Measurements from ENCODE around the gene A1BG. TPM values are rescaled to one million over a fixed set of nuclear protein-coding genes. Genes with fewer than 3 reads are reported as not detected.

A1BG gene
- 10 to 100 TPM in 1 of 4 donors, 1 to 10 TPM in 1, under 1 TPM in 1, not detected in 1; 0.64 to 45.9 (median 9.3) TPM for polyA plus RNA-seq
- long read RNA-seq, donor 1, partial matches to known transcripts, result 0 of 1 reads
- long read RNA-seq, donor 1, other reads (novel, unspliced or antisense), result 0 of 1 reads
- long read RNA-seq, donor 2, partial matches to known transcripts, result 0 of 1 reads
- long read RNA-seq, donor 2, other reads (novel, unspliced or antisense), result 0 of 1 reads
- long read RNA-seq, donor 3, partial matches to known transcripts, result 0 of 4 reads
- long read RNA-seq, donor 3, other reads (novel, unspliced or antisense), result 0 of 4 reads
- long read RNA-seq, donor 4, result 0 reads
- long read RNA-seq, donor 5, partial matches to known transcripts, result 0 of 2 reads
- long read RNA-seq, donor 5, other reads (novel, unspliced or antisense), result 0 of 2 reads
- long read RNA-seq, donor 6, partial matches to known transcripts, result 0 of 4 reads
- long read RNA-seq, donor 6, other reads (novel, unspliced or antisense), result 0 of 4 reads
- long read RNA-seq, donor 7, result 0 reads
- long read RNA-seq, donor 8, partial matches to known transcripts, result 0 of 2 reads
- long read RNA-seq, donor 8, other reads (novel, unspliced or antisense), result 0 of 2 reads
- long read RNA-seq, donor 9, partial matches to known transcripts, result 0 of 1 reads
- long read RNA-seq, donor 9, other reads (novel, unspliced or antisense), result 0 of 1 reads
- long read RNA-seq, donor 10, partial matches to known transcripts, result 0 of 4 reads
- long read RNA-seq, donor 10, other reads (novel, unspliced or antisense), result 0 of 4 reads

- WGBS, 3 donors, result 70 to 82% (median 77%) methylated on average over 26 of the region's 26 CpGs
- Histone ChIP-seq H3K4me3 (ENCODE audit: low read depth in 1 of 3, low read length in 3 of 3) (no peak within 1 kb of the TSS), H3K9me3 (ENCODE audit: control insufficient read depth in 2 of 2, insufficient read depth in 1 of 2, low read depth in 1 of 2, low read length in 1 of 2) (no peaks in the 10 kb centered on the region), H3K36me3 (ENCODE audit: control insufficient read depth in 3 of 3, insufficient read depth in 2 of 3, low read depth in 1 of 3, low read length in 3 of 3) (peaks cover 0 to 2% (median 0%) of the 10 kb centered on the region in 3 donors), H3K27me3 (ENCODE audit: control insufficient read depth in 3 of 3, insufficient read depth in 3 of 3, low read length in 3 of 3) (peaks cover 0 to 90% (median 3%) of the 10 kb centered on the region in 3 donors), H3K27ac (ENCODE audit: low read depth in 1 of 3, low read length in 2 of 3) (no peak within 1 kb of the TSS), H3K4me1 (ENCODE audit: control insufficient read depth in 3 of 3, insufficient read depth in 2 of 3, low read depth in 1 of 3, low read length in 2 of 3) (peaks cover 0 to 11% (median 4%) of the 10 kb centered on the region in 3 donors)
- FAIRE-seq, result no peak
- no peak for DNase-seq
These were observed at the start of gene A1BG for GRCh38 chr19:58352760-58353671. TSS of gene A1BG (minus strand) at chr19:58353492. CDS start at chr19:58353437, 55 bp downstream.

- FAIRE-seq (no peak), DNase-seq (peak in 1 of 2 donors; percentile 35)
- Histone ChIP-seq H3K27ac (ENCODE audit: low read depth in 1 of 3, low read length in 2 of 3) (peak overlapping the region in 1 of 3 donors; percentile 85), H3K27me3 (ENCODE audit: control insufficient read depth in 3 of 3, insufficient read depth in 3 of 3, low read length in 3 of 3) (peaks cover 4 to 15% (median 7%) of the 10 kb centered on the region in 3 donors), H3K4me3 (ENCODE audit: low read depth in 1 of 3, low read length in 3 of 3) (peak overlapping the region in 2 of 3 donors; percentile 56 to 70), H3K4me1 (ENCODE audit: control insufficient read depth in 3 of 3, insufficient read depth in 2 of 3, low read depth in 1 of 3, low read length in 2 of 3) (peaks cover 0 to 23% (median 4%) of the 10 kb centered on the region in 3 donors), H3K9me3 (ENCODE audit: control insufficient read depth in 2 of 2, insufficient read depth in 1 of 2, low read depth in 1 of 2, low read length in 1 of 2) (no peaks in the 10 kb centered on the region), H3K36me3 (ENCODE audit: control insufficient read depth in 3 of 3, insufficient read depth in 2 of 3, low read depth in 1 of 3, low read length in 3 of 3) (no peaks in the 10 kb centered on the region)
- WGBS, 3 donors, result 19 to 27% (median 25%) methylated on average over 21 to 23 of the region's 23 CpGs
These were observed 48.6 kb upstream of the A1BG start for GRCh38 chr19:58401840-58402421.

GRCh38 chr19:58400916-58401839 lies 47.9 kb upstream of the A1BG start:
- H3K4me1 ChIP-seq (ENCODE audit: control insufficient read depth in 3 of 3, insufficient read depth in 2 of 3, low read depth in 1 of 3, low read length in 2 of 3), result peaks cover 0 to 23% (median 4%) of the 10 kb centered on the region in 3 donors
- H3K27me3 ChIP-seq (ENCODE audit: control insufficient read depth in 3 of 3, insufficient read depth in 3 of 3, low read length in 3 of 3), result peaks cover 7 to 17% (median 9%) of the 10 kb centered on the region in 3 donors
- 2 to 4% (median 3%) methylated on average over 76 to 80 of the region's 80 CpGs for WGBS, 3 donors
- peak overlapping the region in 2 of 3 donors; percentile 61 to 85 for H3K27ac ChIP-seq (ENCODE audit: low read depth in 1 of 3, low read length in 2 of 3)
- FAIRE-seq (no peak), DNase-seq (peak; percentile 99 to 100)
- peak overlapping the region in 2 of 3 donors; percentile 56 to 70 for H3K4me3 ChIP-seq (ENCODE audit: low read depth in 1 of 3, low read length in 3 of 3)
- H3K9me3 ChIP-seq (ENCODE audit: control insufficient read depth in 2 of 2, insufficient read depth in 1 of 2, low read depth in 1 of 2, low read length in 1 of 2), result no peaks in the 10 kb centered on the region
- H3K36me3 ChIP-seq (ENCODE audit: control insufficient read depth in 3 of 3, insufficient read depth in 2 of 3, low read depth in 1 of 3, low read length in 3 of 3), result no peaks in the 10 kb centered on the region

GRCh38 chr19:58400316-58400915 lies 47.1 kb upstream of the A1BG start:
- peak overlapping the region in 2 of 3 donors; percentile 46 to 54 for H3K4me3 ChIP-seq (ENCODE audit: low read depth in 1 of 3, low read length in 3 of 3)
- peaks cover 9 to 25% (median 12%) of the 10 kb centered on the region in 3 donors for H3K27me3 ChIP-seq (ENCODE audit: control insufficient read depth in 3 of 3, insufficient read depth in 3 of 3, low read length in 3 of 3)
- peaks cover 0 to 27% (median 4%) of the 10 kb centered on the region in 3 donors for H3K4me1 ChIP-seq (ENCODE audit: control insufficient read depth in 3 of 3, insufficient read depth in 2 of 3, low read depth in 1 of 3, low read length in 2 of 3)
- FAIRE-seq (no peak), DNase-seq (no peak)
- no peak overlapping the region for H3K27ac ChIP-seq (ENCODE audit: low read depth in 1 of 3, low read length in 2 of 3)
- no peaks in the 10 kb centered on the region for H3K9me3 ChIP-seq (ENCODE audit: control insufficient read depth in 2 of 2, insufficient read depth in 1 of 2, low read depth in 1 of 2, low read length in 1 of 2)
- peaks cover 0 to under 1% (median 0%) of the 10 kb centered on the region in 3 donors for H3K36me3 ChIP-seq (ENCODE audit: control insufficient read depth in 3 of 3, insufficient read depth in 2 of 3, low read depth in 1 of 3, low read length in 3 of 3)
- 56 to 65% (median 56%) methylated on average over 18 of the region's 18 CpGs for WGBS, 3 donors

- DNase-seq (no peak), FAIRE-seq (no peak)
- H3K27me3 ChIP-seq (ENCODE audit: control insufficient read depth in 3 of 3, insufficient read depth in 3 of 3, low read length in 3 of 3), result peaks cover 9 to 28% (median 12%) of the 10 kb centered on the region in 3 donors
- no peak overlapping the region for H3K4me3 ChIP-seq (ENCODE audit: low read depth in 1 of 3, low read length in 3 of 3)
- peaks cover 0 to 6% (median under 1%) of the 10 kb centered on the region in 3 donors for H3K36me3 ChIP-seq (ENCODE audit: control insufficient read depth in 3 of 3, insufficient read depth in 2 of 3, low read depth in 1 of 3, low read length in 3 of 3)
- no peak overlapping the region for H3K27ac ChIP-seq (ENCODE audit: low read depth in 1 of 3, low read length in 2 of 3)
- WGBS, 3 donors, result 96 to 97% (median 96%) methylated on average over 3 of the region's 3 CpGs
- H3K4me1 ChIP-seq (ENCODE audit: control insufficient read depth in 3 of 3, insufficient read depth in 2 of 3, low read depth in 1 of 3, low read length in 2 of 3), result peaks cover 0 to 27% (median 4%) of the 10 kb centered on the region in 3 donors
- H3K9me3 ChIP-seq (ENCODE audit: control insufficient read depth in 2 of 2, insufficient read depth in 1 of 2, low read depth in 1 of 2, low read length in 1 of 2), result no peaks in the 10 kb centered on the region
These were observed 46.6 kb upstream of the A1BG start for GRCh38 chr19:58399903-58400302.

- Histone ChIP-seq H3K4me3 (ENCODE audit: low read depth in 1 of 3, low read length in 3 of 3) (no peak overlapping the region), H3K4me1 (ENCODE audit: control insufficient read depth in 3 of 3, insufficient read depth in 2 of 3, low read depth in 1 of 3, low read length in 2 of 3) (peaks cover 0 to 22% (median 4%) of the 10 kb centered on the region in 3 donors), H3K27ac (ENCODE audit: low read depth in 1 of 3, low read length in 2 of 3) (no peak overlapping the region), H3K27me3 (ENCODE audit: control insufficient read depth in 3 of 3, insufficient read depth in 3 of 3, low read length in 3 of 3) (peaks cover 9 to 30% (median 12%) of the 10 kb centered on the region in 3 donors), H3K36me3 (ENCODE audit: control insufficient read depth in 3 of 3, insufficient read depth in 2 of 3, low read depth in 1 of 3, low read length in 3 of 3) (peaks cover 0 to 17% (median 9%) of the 10 kb centered on the region in 3 donors), H3K9me3 (ENCODE audit: control insufficient read depth in 2 of 2, insufficient read depth in 1 of 2, low read depth in 1 of 2, low read length in 1 of 2) (no peaks in the 10 kb centered on the region)
- no peak for FAIRE-seq
- DNase-seq, result no peak
- WGBS, 3 donors, result 91 to 93% (median 92%) methylated on average over 6 of the region's 6 CpGs
These were observed 45.3 kb upstream of the A1BG start for GRCh38 chr19:58398545-58398944.
